Neural crest cell (in vitro differentiated cells): ENCODE results near the gene OSBP2. TPM values are rescaled to one million over a fixed set of nuclear protein-coding genes. Genes with fewer than 3 reads are reported as not detected.

ENCODE experiments used
- DNase-seq: peaks from one replicate; pipeline ENCODE4 v3.0.0; 2021; ENCODE audit warnings: low read depth, mixed read lengths, low spot score
- H3K27ac Mint-ChIP-seq: one replicate; pipeline ENCODE4 v1.8.0; 2021; ENCODE audit warnings: mild to moderate bottlenecking, mixed read lengths; ENCODE audit not compliant: unreplicated experiment
- H3K27me3 Mint-ChIP-seq: 2 replicates; pipeline ENCODE4 v1.8.0; 2021; ENCODE audit warnings: low read depth, mild to moderate bottlenecking, mixed read lengths
- H3K36me3 Mint-ChIP-seq: 2 replicates; pipeline ENCODE4 v1.8.0; 2021; ENCODE audit warnings: low read depth, mild to moderate bottlenecking, mixed read lengths
- H3K4me1 Mint-ChIP-seq: 2 replicates; pipeline ENCODE4 v1.8.0; 2021; ENCODE audit warnings: mixed read lengths
- H3K4me3 Mint-ChIP-seq: one replicate; pipeline ENCODE4 v1.8.0; 2021; ENCODE audit warnings: mild to moderate bottlenecking, mixed read lengths
- H3K9me3 Mint-ChIP-seq: 2 replicates; pipeline ENCODE4 v1.8.0; 2021; ENCODE audit warnings: mixed read lengths
- total RNA-seq: library from RNA; stranded (reverse); gene quantifications from 2 replicates; pipeline ENCODE4 v1.2.1, GENCODE V29; 2021
- TF ChIP-seq, protein P1 (sequence below): fragments of 200-600 bp; sonication (generic); conservative IDR thresholded peaks from 2 replicates; pipeline ENCODE4 v1.5.0; 2021; ENCODE audit warnings: antibody characterized with exemption, mild to moderate bottlenecking

Gene OSBP2
- total RNA-seq, 1 donor from 2014 or later = 2.8 TPM

- H3K9me3 Mint-ChIP-seq = no peaks in the 10 kb centered on the region
- no peak overlapping the region for H3K27ac Mint-ChIP-seq
- H3K27me3 Mint-ChIP-seq = no peaks in the 10 kb centered on the region
- no peak overlapping the region for H3K4me3 Mint-ChIP-seq
- no peaks in the 10 kb centered on the region for H3K36me3 Mint-ChIP-seq
- no peaks in the 10 kb centered on the region for H3K4me1 Mint-ChIP-seq
- TF ChIP-seq, protein P1, sequence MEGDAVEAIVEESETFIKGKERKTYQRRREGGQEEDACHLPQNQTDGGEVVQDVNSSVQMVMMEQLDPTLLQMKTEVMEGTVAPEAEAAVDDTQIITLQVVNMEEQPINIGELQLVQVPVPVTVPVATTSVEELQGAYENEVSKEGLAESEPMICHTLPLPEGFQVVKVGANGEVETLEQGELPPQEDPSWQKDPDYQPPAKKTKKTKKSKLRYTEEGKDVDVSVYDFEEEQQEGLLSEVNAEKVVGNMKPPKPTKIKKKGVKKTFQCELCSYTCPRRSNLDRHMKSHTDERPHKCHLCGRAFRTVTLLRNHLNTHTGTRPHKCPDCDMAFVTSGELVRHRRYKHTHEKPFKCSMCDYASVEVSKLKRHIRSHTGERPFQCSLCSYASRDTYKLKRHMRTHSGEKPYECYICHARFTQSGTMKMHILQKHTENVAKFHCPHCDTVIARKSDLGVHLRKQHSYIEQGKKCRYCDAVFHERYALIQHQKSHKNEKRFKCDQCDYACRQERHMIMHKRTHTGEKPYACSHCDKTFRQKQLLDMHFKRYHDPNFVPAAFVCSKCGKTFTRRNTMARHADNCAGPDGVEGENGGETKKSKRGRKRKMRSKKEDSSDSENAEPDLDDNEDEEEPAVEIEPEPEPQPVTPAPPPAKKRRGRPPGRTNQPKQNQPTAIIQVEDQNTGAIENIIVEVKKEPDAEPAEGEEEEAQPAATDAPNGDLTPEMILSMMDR = no peak
- DNase-seq = no peak
Observed at GRCh38 chr22:30785527-30785926, 90.9 kb downstream of the OSBP2 start.

DNA sequence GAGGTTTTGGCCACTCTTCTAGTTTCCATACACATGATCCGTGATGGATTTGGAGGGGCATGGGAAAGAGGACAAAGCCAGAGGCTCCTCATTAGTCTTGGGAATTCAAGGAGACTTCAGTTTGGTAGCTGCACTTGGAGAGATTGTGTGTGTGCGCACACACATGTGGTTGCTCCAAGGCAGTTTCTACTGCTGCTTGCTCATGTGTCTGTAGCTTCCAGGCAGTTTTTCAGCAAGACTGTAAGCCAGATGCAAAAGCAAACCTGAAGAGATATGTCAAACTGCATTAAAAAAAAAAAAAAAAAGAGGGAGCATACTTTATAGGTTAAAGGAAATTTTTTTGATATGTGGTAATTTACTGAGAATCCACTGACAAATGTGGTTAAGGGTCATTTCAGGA lies 95.7 kb downstream of the OSBP2 start:
- Mint-ChIP-seq H3K4me1 (no peaks in the 10 kb centered on the region), H3K9me3 (peaks cover 3% of the 10 kb centered on the region), H3K27ac (no peak overlapping the region), H3K4me3 (no peak overlapping the region), H3K36me3 (no peaks in the 10 kb centered on the region), H3K27me3 (no peaks in the 10 kb centered on the region)
- TF ChIP-seq, protein P1 = no peak
- no peak for DNase-seq

DNA sequence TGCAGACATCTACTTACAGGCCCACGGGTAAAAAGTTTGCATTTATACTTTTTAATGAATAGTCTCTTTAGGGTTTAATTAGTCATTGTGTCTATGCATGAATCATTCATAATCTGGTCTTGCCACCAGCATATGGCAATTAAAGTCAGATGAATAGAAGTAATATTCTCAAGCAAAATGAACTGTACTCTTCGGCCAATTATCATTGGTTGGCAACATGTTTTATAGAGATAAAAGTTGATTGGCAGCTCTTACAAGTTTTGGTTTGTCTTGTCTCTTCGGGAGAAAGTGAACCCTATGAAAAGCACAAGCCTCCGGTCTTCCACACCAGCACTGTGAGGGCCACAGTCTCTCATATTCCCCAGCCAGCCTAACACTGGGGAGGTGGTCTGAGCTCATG lies 97.8 kb downstream of the OSBP2 start:
- TF ChIP-seq, protein P1 = no peak
- H3K4me1 Mint-ChIP-seq = no peaks in the 10 kb centered on the region
- H3K36me3 Mint-ChIP-seq = no peaks in the 10 kb centered on the region
- peaks cover 3% of the 10 kb centered on the region for H3K9me3 Mint-ChIP-seq
- peaks cover 7% of the 10 kb centered on the region for H3K27me3 Mint-ChIP-seq
- H3K4me3 Mint-ChIP-seq = no peak overlapping the region
- H3K27ac Mint-ChIP-seq = no peak overlapping the region
- no peak for DNase-seq

DNA sequence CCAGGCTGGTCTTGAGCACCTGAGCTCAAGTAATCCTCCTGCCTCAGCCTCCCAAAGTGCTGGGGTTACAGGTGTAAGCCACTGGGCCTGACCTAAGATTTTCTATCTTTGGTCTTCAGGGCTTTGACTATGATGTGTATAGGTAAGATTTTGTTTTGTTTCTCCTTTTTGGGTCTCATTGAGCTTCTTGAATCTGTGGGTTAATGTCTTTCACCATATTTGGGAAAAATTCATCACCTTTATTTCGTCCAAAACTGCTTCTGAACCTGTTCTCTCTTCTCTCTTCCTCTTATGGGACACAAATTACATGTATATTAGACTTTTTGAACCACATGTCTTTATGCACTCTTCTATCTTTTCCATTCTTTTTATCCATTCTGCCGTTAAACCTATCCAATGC lies 100.4 kb downstream of the OSBP2 start:
- no peak for DNase-seq
- Mint-ChIP-seq H3K4me1 (no peaks in the 10 kb centered on the region), H3K4me3 (no peak overlapping the region), H3K36me3 (no peaks in the 10 kb centered on the region), H3K9me3 (peaks cover 3% of the 10 kb centered on the region), H3K27me3 (peaks cover 28% of the 10 kb centered on the region), H3K27ac (no peak overlapping the region)
- TF ChIP-seq, protein P1 = no peak

DNA sequence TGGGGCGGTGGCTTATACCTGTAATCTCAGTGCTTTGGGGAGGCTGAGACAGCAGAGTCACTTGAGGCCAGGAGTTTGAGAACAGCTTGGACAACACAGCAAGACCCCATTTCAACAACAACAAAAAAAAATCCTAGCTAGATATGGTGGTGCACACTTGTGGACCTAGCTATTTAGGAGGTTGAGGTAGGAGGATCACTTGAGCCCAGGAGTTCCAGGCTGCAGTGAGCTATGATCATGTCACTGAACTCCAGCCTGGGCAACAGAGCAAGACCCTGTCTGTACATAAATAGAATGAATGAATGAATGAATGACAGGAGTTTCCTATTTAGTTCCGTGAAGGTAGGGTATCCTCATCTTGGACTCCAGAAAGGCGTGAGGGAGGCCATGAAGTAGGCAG lies 107.0 kb downstream of the OSBP2 start:
- TF ChIP-seq, protein P1 = no peak
- Mint-ChIP-seq H3K27ac (no peak overlapping the region), H3K27me3 (peaks cover 85% of the 10 kb centered on the region), H3K36me3 (no peaks in the 10 kb centered on the region), H3K4me1 (peaks cover 5% of the 10 kb centered on the region), H3K4me3 (no peak overlapping the region), H3K9me3 (no peaks in the 10 kb centered on the region)
- DNase-seq = no peak
